ENCODE results near the gene TIMM29. TPM values are rescaled to one million over a fixed set of nuclear protein-coding genes. Genes with fewer than 3 reads are reported as not detected.

Gene TIMM29
- total and polyA plus RNA-seq, 9 of the 15 experiments (the other 6 are each of a cell fraction or from before 2014, with no cell fraction given) = 2.4 to 29.4 (median 16.3) TPM

DNA sequence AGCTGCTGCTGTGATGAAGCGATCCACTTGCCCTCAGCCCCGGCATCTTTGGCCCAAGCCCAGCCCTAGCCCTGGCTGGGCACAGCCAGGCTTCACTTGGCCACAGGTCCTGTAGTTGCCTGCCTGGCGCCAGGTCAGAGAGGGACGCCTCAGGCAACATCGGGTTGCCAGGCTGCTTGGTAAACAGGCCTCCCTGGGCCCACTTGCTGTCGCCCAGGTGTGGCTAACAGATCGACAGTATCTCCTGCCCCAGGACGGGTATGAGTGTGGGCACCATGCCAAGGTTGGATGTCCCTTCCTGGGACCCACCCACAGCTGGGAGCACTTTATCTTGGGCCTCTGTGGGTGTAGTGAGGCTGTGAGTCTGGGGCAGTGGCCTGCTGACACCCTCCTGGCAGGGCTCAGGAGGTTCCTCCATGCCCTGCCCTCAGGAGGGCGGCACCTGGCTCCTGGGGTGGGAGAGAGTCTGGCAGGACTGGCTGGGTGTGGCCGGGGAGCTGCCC, 29.4 kb upstream of the TIMM29 start:
- Histone ChIP-seq H3K27me3 (ENCODE audit: control insufficient read depth in 2 of 2, insufficient read depth in 2 of 2, low read length in 2 of 2) (no peaks in the 10 kb centered on the region), H4K20me1 (replicated peaks; ENCODE audit: control insufficient read depth, insufficient read depth, low read length) (peaks cover 9% of the 10 kb centered on the region; the same call in 1 of the 2 replicates), H3K27ac (ENCODE audit: extremely low read depth, low read depth, low read length) (no peak overlapping the region), H3K4me3 (no peak overlapping the region), H2AFZ (ENCODE audit: low read depth, low read length) (no peak overlapping the region), H3K9ac (ENCODE audit: insufficient read depth in 1 of 2, low read depth in 2 of 2, low read length in 2 of 2) (peak overlapping the region in 1 of 2 experiments; percentile 85; a peak in 2 of 4 replicates), H3K9me1 (ENCODE audit: control insufficient read depth, insufficient read depth, low read length) (no peaks in the 10 kb centered on the region), H3K36me3 (ENCODE audit: control insufficient read depth, insufficient read depth, low read length) (peaks cover 14% of the 10 kb centered on the region; the same call in 2 of the 3 replicates), H3K4me2 (ENCODE audit: insufficient read depth, low read length) (no peak overlapping the region), H3K79me2 (ENCODE audit: control insufficient read depth, insufficient read depth, low read length) (peaks cover 51% of the 10 kb centered on the region), H3K9me3 (replicated peaks; ENCODE audit: control insufficient read depth, insufficient read depth, low read depth, low read length) (no peaks in the 10 kb centered on the region), H3K4me1 (replicated peaks in 1 of 2; ENCODE audit: control insufficient read depth in 2 of 2, insufficient read depth in 2 of 2, low read length in 2 of 2) (peaks cover 0 to 35% of the 10 kb centered on the region in 2 experiments; a peak in 2 of 5 replicates)
- in situ Hi-C loops (cut with MboI) (no loop called here), intact Hi-C loops (cut with micrococcal nuclease) (no loop called here)
- no peak for DNase-seq (ENCODE audit: extremely low read depth in 1 of 4, low spot score in 3 of 4)
- FAIRE-seq = no peak
- 80% methylated on average over 6 of the region's 10 CpGs for WGBS (ENCODE audit: insufficient coverage, low coverage, missing lambda C conversion rate)
- ATAC-seq = no peak
- ChIA-PET CTCF (ENCODE audit: low intra/inter-chr PET ratio) (no interaction called here), POLR2A (interaction anchor here (0.8 to 1.3 kb wide), 4 partner anchors 11 to 20 kb away, joined by 3 to 7 read pairs (median 4); no protein-coding TSS in a partner anchor)
- TF ChIP-seq DIDO1 (tag; IDR thresholded peaks at IDR 0.05; ENCODE audit: low read depth) = no peak
- TF ChIP-seq NFIC (IDR thresholded peaks at IDR 0.05) = peak; percentile 65
- BruUV-seq (replicated peaks) = no TSS peak

DNA sequence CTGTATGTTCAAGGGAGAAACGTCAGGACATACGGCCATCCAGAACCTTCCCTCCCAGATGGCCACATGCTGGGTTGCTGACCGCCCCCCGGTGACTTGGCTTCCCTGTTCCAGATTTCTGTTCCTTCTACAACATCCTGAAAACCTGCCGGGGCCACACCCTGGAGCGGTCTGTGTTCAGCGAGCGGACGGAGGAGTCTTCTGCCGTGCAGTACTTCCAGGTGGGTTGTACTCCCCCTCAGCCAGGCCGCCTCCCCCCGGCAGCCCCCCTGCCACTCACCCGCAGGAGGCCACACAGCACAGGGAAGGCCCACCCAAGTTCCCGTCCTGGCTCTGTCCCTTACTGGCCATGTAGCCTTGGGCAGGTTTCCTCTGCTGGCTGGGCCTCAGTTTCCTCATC, 20.7 kb upstream of the TIMM29 start:
- ChIA-PET POLR2A (interaction anchor here (1.7 kb wide), 1 partner anchor 10 kb away, joined by 6 read pairs; no protein-coding TSS in a partner anchor), CTCF (ENCODE audit: low intra/inter-chr PET ratio) (no interaction called here)
- no TSS peak for BruUV-seq (replicated peaks)
- Histone ChIP-seq H3K79me2 (ENCODE audit: control insufficient read depth, insufficient read depth, low read length) (peaks cover 5% of the 10 kb centered on the region; the same call in 1 of the 3 replicates), H3K4me3 (no peak overlapping the region), H3K9me1 (ENCODE audit: control insufficient read depth, insufficient read depth, low read length) (no peaks in the 10 kb centered on the region), H2AFZ (ENCODE audit: low read depth, low read length) (no peak overlapping the region), H3K9ac (ENCODE audit: insufficient read depth in 1 of 2, low read depth in 2 of 2, low read length in 2 of 2) (no peak overlapping the region), H3K4me2 (ENCODE audit: insufficient read depth, low read length) (no peak overlapping the region), H3K27ac (ENCODE audit: extremely low read depth, low read depth, low read length) (no peak overlapping the region), H3K36me3 (ENCODE audit: control insufficient read depth, insufficient read depth, low read length) (peaks cover 70% of the 10 kb centered on the region; the same call in 2 of the 3 replicates), H4K20me1 (replicated peaks; ENCODE audit: control insufficient read depth, insufficient read depth, low read length) (0 out of 2 replicates have a peak, but pooled peaks cover 4% of the 10 kb centered on the region), H3K9me3 (replicated peaks; ENCODE audit: control insufficient read depth, insufficient read depth, low read depth, low read length) (no peaks in the 10 kb centered on the region), H3K4me1 (replicated peaks in 1 of 2; ENCODE audit: control insufficient read depth in 2 of 2, insufficient read depth in 2 of 2, low read length in 2 of 2) (peaks cover 0 to 22% of the 10 kb centered on the region in 2 experiments; a peak in 1 of 5 replicates), H3K27me3 (ENCODE audit: control insufficient read depth in 2 of 2, insufficient read depth in 2 of 2, low read length in 2 of 2) (no peaks in the 10 kb centered on the region)
- no peak for ATAC-seq
- intact Hi-C loops (cut with micrococcal nuclease) = no loop called here
- in situ Hi-C loops (cut with MboI) = no loop called here
- no peak for DNase-seq (ENCODE audit: extremely low read depth in 1 of 4, low spot score in 3 of 4)
- no peak for FAIRE-seq
- WGBS (ENCODE audit: insufficient coverage, low coverage, missing lambda C conversion rate) = 91% methylated on average over 12 of the region's 14 CpGs
- TF ChIP-seq ZBED1 (IDR thresholded peaks at IDR 0.05) (no peak), HMGN3 (IDR thresholded peaks at IDR 0.05; ENCODE audit: borderline replicate concordance, extremely low read depth, insufficient read length, low read depth, low read length) (no peak), RFX7 (CRISPR knock-in tag; IDR thresholded peaks at IDR 0.05) (no peak), CBX5 (IDR thresholded peaks at IDR 0.05; ENCODE audit: borderline replicate concordance, low read depth) (no peak), GABPA (tag; conservative IDR thresholded peaks at IDR 0.05; ENCODE audit: low read depth) (no peak), TEAD4 (IDR thresholded peaks at IDR 0.05; ENCODE audit: low read length) (no peak), TEAD4 (CRISPR knock-in tag; IDR thresholded peaks at IDR 0.05; ENCODE audit: borderline replicate concordance) (no peak), ZNF175 (CRISPR knock-in tag; IDR thresholded peaks at IDR 0.05; ENCODE audit: low read depth) (no peak), POU5F1 (IDR thresholded peaks at IDR 0.05; ENCODE audit: borderline replicate concordance, low read depth, low read length, partially characterized antibody) (no peak)
- TF ChIP-seq, protein P1, sequence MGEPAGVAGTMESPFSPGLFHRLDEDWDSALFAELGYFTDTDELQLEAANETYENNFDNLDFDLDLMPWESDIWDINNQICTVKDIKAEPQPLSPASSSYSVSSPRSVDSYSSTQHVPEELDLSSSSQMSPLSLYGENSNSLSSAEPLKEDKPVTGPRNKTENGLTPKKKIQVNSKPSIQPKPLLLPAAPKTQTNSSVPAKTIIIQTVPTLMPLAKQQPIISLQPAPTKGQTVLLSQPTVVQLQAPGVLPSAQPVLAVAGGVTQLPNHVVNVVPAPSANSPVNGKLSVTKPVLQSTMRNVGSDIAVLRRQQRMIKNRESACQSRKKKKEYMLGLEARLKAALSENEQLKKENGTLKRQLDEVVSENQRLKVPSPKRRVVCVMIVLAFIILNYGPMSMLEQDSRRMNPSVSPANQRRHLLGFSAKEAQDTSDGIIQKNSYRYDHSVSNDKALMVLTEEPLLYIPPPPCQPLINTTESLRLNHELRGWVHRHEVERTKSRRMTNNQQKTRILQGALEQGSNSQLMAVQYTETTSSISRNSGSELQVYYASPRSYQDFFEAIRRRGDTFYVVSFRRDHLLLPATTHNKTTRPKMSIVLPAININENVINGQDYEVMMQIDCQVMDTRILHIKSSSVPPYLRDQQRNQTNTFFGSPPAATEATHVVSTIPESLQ (CRISPR knock-in tag; IDR thresholded peaks at IDR 0.05) = no peak
- TF ChIP-seq, protein P2, sequence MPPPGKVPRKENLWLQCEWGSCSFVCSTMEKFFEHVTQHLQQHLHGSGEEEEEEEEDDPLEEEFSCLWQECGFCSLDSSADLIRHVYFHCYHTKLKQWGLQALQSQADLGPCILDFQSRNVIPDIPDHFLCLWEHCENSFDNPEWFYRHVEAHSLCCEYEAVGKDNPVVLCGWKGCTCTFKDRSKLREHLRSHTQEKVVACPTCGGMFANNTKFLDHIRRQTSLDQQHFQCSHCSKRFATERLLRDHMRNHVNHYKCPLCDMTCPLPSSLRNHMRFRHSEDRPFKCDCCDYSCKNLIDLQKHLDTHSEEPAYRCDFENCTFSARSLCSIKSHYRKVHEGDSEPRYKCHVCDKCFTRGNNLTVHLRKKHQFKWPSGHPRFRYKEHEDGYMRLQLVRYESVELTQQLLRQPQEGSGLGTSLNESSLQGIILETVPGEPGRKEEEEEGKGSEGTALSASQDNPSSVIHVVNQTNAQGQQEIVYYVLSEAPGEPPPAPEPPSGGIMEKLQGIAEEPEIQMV (tag; conservative IDR thresholded peaks at IDR 0.05; ENCODE audit: low read depth) = no peak

Data from K562 (cell line).